Vagina (tissue), 2 donors: Measurements from ENCODE around the gene FOXD1.

Experiments used
- CTCF ChIP-seq, 3 experiments: fragments of 450-650 bp in 2 of 3; fragments of 200-600 bp in 1 of 3; sonication (generic) in 1 of 3; IDR thresholded peaks; one replicate each; pipeline ENCODE4 v1.5.1; 2017 to 2019; ENCODE audit warnings: antibody characterized with exemption in 3 of 3, mild to moderate bottlenecking in 2 of 3, moderate library complexity in 2 of 3
- POLR2A ChIP-seq, 2 donors: fragments of 450-650 bp; IDR thresholded peaks; one replicate each; pipeline ENCODE4 v1.6.1; 2017; ENCODE audit warnings: antibody characterized with exemption in 2 of 2, mild to moderate bottlenecking in 2 of 2, moderate library complexity in 2 of 2

- TF ChIP-seq CTCF (IDR thresholded peaks at IDR 0.05) (no peak), POLR2A (IDR thresholded peaks at IDR 0.05) (no peak)
These were observed 37.7 kb upstream of the FOXD1 start for GRCh38 chr5:73486119-73486899.
